SKM-1 (cell line): Measurements from ENCODE around the gene ZBTB42.

Source experiments
- DNase-seq: peaks from one replicate; lab custom pipeline; 2025; ENCODE audit not compliant: unreplicated experiment; lab: John Stamatoyannopoulos, UW

ZBTB42 gene

GRCh38 chr14:104800771-104801519 lies at the start of gene ZBTB42:
ZBTB42 (plus strand) TSS chr14:104801101; CDS start chr14:104801198, 97 bp downstream.
- no peak for DNase-seq

GRCh38 chr14:104751539-104752422 lies 49.1 kb upstream of the ZBTB42 start:
- DNase-seq: no peak

DNA sequence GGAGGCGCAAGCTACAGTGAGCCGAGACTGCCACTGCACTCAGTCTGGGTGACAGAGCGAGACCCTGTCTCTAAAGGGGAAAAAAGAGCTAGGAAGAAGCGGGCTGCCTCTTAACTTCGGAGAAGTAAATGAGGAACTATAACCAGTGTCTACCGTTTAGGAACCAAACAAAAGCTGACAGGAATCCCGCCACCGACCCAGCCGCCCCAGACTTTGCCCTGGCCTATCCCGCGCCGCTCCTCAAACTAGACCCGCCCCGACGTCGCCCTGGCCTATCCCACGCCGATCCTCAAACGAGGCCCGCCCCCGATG lies 48.5 kb upstream of the ZBTB42 start:
- DNase-seq: no peak

DNA sequence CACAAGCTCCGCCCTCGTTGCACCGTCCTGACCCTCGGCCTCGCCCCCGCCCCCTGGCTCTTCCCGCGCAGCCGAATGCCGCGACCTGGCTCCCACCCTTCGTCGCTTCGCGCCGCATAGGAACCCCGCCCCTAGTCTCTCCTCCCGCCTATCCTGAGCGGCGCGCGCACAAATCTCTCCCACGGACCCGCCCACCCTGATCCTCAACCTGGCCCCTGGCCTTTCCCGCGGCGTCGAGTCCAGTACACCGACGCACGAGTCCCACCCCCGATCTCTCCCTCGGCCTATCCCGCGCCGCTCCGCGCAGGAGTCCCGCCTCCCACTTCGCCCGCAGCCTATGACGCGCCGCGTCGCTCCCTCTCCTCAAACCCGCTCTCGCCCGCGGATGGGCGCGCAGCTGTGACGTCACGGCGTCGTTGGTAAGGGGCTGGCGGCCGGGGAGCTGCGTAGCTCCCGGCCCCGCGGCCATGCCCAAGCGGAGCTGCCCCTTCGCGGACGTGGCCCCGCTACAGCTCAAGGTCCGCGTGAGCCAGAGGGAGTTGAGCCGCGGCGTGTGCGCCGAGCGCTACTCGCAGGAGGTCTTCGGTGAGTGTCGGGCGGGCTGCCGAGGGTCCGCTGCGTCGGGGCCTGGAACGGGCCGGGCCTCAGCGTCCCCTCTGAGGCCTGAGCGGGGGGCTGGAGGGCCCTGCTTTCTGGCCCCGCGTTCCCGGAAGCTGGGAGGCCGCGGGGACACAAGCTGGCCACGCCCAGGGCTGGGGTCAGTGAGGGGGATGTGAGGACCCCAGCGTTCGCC lies 48.0 kb upstream of the ZBTB42 start, which contains the start of gene SIVA1:
SIVA1 (plus strand) TSS at position 413 of the 793 bp plus-strand sequence; CDS start at position 468, 55 bp downstream.
- peak; percentile 95 for DNase-seq

- no peak for DNase-seq
Observed at GRCh38 chr14:104753528-104754212, 47.2 kb upstream of the ZBTB42 start.

- DNase-seq: no peak
Observed at GRCh38 chr14:104754213-104754851, 46.6 kb upstream of the ZBTB42 start.

DNA sequence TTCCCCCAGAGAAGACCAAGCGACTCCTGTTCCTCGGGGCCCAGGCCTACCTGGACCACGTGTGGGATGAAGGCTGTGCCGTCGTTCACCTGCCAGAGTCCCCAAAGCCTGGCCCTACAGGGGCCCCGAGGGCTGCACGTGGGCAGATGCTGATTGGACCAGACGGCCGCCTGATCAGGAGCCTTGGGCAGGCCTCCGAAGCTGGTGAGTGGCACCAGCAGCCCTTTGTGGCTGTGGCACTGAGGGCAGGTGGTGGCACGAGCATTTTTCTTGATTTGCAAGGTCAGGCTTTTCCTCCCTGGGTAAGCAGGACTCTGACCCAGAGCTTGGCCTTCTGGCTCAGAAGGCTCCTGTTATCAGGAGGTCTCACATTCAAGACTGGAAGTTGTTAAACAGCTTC lies 45.3 kb upstream of the ZBTB42 start:
- no peak for DNase-seq

- no peak for DNase-seq
Observed at GRCh38 chr14:104756477-104757237, 44.2 kb upstream of the ZBTB42 start.

DNA sequence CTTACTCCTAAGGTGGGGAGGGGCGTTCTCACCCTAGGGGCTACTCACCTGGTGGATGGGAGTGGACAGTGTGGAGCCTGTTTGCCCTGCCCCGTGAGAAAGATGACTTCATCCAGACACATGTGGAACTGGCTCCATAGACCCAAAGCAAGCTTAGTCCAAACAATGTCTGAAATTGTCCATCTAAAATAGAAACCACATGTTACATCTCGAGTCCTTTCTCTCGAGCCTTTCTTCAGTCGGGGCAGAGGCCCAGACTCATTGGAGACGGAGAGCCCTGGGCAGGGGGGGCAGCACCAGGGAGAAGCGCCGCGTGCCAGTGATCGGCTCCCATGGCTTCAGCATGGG lies 43.7 kb upstream of the ZBTB42 start:
- DNase-seq: no peak

- no peak for DNase-seq
Observed at GRCh38 chr14:104757681-104758392, 43.1 kb upstream of the ZBTB42 start.

GRCh38 chr14:104758981-104759969 lies 41.6 kb upstream of the ZBTB42 start:
- DNase-seq: no peak

DNA sequence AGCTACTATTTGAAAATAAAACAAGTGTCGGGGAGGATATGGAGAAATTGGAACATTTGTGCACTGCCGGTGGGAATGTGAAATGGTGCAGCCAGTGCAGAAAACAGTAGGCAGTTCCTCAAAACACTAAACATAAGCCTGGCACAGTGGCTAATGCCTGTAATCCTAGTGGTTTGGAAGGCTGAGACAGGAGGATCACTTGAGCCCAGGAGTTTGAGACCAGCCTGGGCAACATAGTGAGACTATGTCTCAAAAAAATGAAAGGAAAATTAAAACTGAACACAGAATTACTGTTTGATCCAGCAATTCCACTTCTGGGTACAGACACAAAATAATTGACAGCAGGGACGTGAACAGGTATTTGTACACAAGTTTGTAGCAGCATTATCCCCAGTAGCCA lies 35.4 kb upstream of the ZBTB42 start:
- no peak for DNase-seq

- no peak for DNase-seq
Observed at GRCh38 chr14:104766256-104766862, 34.5 kb upstream of the ZBTB42 start.

GRCh38 chr14:104766863-104767633 lies 33.9 kb upstream of the ZBTB42 start:
- no peak for DNase-seq

GRCh38 chr14:104767634-104767918 lies 33.3 kb upstream of the ZBTB42 start:
- no peak for DNase-seq

DNA sequence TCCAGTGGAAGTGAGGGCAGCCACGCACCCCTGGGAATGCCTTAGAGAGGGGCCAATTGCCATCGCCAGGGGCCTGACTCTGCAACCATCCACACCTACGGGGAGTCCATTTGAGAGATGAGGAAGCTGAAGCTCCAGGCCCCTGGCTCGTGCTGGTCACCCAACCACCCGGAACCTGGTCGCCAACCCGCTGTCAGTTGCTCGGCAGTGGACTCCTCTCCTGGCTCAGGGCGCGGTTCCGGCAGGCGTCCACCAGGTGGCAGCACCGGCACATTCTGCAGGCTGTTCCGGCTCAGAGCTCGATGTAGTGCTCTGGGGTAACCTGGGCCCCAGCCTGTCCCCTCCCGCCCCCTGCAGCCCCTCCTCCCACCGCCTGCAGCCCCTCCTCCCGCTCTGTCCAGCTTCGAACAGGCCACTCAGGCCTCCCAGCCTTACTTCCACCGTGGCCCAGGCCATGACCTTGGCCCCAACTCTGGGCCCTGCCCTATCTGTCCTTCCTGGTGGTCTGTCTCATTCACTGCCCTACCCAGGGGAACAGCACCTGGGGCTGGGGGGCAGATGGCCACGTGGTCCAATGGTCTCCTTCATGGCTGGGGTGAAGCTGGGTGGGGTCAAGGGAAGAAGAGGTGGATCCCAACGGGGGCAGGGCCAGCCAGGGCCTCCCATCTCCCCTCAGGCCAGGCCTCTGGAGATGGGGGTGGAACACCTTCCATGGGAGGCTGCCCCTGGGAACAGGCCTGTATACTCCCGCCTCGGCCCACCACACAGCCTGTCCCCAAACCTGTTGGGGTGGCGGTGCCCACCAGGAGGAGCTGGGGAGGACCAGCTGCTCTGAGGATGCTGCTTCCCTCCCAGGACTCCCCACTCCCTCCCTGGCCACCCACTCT lies 32.2 kb upstream of the ZBTB42 start:
- DNase-seq: peak; percentile 25
